Astrocyte (in vitro differentiated cells and primary cell): ENCODE measurements around the gene SCN2A.

Experiments
- CTCF ChIP-seq: IDR thresholded peaks from 2 replicates; pipeline ENCODE4 v1.5.1; 2011; ENCODE audit warnings: low read depth, mild to moderate bottlenecking, inconsistent platforms, low read length, moderate library complexity; ENCODE audit not compliant: insufficient read depth
- EZH2 ChIP-seq: IDR thresholded peaks from 2 replicates; pipeline ENCODE4 v1.6.1; 2012; ENCODE audit warnings: mild to moderate bottlenecking, low read length, inconsistent platforms; ENCODE audit not compliant: insufficient read depth

DNA sequence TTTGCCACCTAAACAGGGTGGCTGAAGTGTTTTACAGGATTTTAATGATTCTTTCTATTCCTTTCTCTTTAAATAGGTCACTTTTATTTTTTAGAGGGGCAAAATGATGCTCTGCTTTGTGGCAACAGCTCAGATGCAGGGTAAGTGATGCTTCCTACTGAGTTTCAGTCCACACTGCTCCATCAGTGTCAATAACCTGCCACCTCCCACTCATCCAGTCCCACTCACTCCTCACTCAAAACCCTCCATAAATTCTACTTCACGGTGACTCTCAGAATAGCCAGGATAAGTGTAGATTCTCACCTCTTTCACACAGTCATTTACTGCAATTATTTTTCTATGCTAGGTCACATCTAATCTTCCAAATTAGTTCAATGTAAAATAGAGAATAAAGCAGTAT is 72.7 kb downstream of the SCN2A start:
- no peak for TF ChIP-seq CTCF
- no peak for TF ChIP-seq EZH2
